AG09309 (cell line): ENCODE results near the gene ZNF587B.
"Not testable (repeated sequence)": the region's sequence is repeated elsewhere in the genome, so short reads cannot be mapped to it uniquely, and the experiment has no call there.

ENCODE experiments used
- DNase-seq: peaks from one replicate; pipeline ENCODE4 v3.0.0-alpha.2; 2010; ENCODE audit warnings: low read depth
- H3K4me3 ChIP-seq: 2 replicates; pipeline ENCODE4 v1.5.1; 2011; ENCODE audit warnings: mild to moderate bottlenecking, low read depth, low read length, moderate library complexity; ENCODE audit not compliant: control insufficient read depth
- CTCF ChIP-seq: IDR thresholded peaks from 2 replicates; pipeline ENCODE4 v1.5.1; 2011; ENCODE audit warnings: mild to moderate bottlenecking, low read depth, low read length, inconsistent platforms; ENCODE audit not compliant: insufficient read depth, control insufficient read depth; ENCODE audit errors: missing control alignments

ZNF587B gene

DNA sequence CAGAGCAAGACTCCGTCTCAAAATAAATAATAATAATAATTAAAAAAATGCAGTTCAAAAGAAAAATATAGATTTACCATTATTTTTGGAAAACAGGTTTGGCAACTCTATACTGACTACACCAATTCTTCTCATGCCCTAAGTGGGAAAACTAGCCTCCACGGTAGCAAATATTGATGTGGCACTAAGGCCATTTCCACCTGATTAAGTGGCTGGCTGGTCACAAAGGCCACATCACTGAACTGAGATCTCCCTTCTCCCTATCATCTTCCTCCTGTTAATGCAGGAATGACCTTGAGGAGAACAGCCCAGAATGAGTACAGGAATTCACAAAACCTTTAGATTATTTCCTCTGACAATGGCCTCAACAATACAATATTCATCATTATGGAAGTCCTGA lies 40.1 kb downstream of the ZNF587B start:
- no peak overlapping the region for H3K4me3 ChIP-seq

GRCh38 chr19:57872450-57872849 lies 42.4 kb downstream of the ZNF587B start:
- DNase-seq: no peak
- H3K4me3 ChIP-seq: no peak overlapping the region
- TF ChIP-seq CTCF: no peak

More for the DNA sequence above, 40.1 kb downstream of the ZNF587B start:
- no peak for DNase-seq
- TF ChIP-seq CTCF: no peak

GRCh38 chr19:57873883-57874799 lies 44.0 kb downstream of the ZNF587B start:
- H3K4me3 ChIP-seq, DNase-seq: not testable (repeated sequence)

DNA sequence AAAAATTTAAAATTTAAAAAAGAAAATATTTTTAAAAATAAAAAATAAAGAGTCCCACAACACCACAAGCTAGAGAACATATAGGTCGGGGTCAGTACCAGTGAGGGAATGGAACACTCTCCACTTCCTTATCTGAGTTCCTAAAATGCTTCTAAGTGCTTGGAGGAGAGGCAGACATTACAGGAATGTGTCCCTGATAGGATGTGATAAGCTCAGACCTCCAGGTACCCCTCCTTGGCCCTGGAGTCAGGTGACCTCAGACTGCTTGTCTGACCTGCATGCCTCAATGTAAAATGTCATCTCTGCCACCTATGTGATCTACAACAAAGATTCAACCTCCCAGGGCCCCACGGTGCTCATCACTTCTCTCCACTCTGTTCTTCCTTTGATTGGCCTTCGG lies 55.9 kb downstream of the ZNF587B start:
- TF ChIP-seq CTCF: no peak
- DNase-seq: no peak
- H3K4me3 ChIP-seq: no peak overlapping the region

DNA sequence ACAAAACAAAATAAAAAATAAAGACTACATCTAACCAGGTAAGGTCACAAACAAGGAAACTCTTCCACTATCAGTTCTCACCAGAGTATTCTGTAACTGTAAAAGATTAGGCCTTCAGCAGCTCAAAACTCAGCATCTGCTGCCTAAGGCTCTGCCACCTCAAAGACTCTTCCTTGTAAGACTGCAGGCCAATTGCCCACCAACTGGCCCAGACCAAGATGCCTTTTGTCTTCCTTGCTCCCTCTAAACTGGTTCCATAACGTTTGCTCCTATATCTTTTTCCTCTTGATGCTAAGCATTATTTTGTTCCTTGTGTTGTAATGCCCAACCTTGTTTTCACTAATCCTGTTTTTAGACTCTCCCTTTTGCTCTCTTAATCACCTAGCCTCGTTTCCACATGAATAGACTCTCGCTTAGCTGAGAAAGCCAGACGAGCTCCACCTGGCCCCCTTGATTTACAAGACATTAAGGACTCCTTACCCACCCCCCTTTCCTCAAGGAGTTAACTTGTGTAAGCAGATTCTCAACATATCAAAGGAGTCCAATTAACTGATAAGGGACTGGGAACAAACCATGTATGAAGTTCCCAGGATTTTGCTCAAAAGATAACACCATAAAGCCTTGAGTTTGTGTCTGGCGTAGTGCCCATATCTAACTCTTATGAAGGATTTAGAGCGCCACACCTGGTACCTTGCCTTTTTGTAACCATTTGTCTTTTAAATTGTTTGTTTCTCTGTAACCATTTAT lies 57.3 kb downstream of the ZNF587B start:
- no peak for TF ChIP-seq CTCF
- H3K4me3 ChIP-seq: no peak overlapping the region
- no peak for DNase-seq

GRCh38 chr19:57888107-57888559 lies 58.0 kb downstream of the ZNF587B start:
- peak overlapping the region; percentile 63 for H3K4me3 ChIP-seq
- no peak for TF ChIP-seq CTCF
- no peak for DNase-seq
